ENCODE results near the gene ALOX5.
"Not testable (repeated sequence)": the region's sequence is repeated elsewhere in the genome, so short reads cannot be mapped to it uniquely, and the experiment has no call there.

Gene ALOX5

DNA sequence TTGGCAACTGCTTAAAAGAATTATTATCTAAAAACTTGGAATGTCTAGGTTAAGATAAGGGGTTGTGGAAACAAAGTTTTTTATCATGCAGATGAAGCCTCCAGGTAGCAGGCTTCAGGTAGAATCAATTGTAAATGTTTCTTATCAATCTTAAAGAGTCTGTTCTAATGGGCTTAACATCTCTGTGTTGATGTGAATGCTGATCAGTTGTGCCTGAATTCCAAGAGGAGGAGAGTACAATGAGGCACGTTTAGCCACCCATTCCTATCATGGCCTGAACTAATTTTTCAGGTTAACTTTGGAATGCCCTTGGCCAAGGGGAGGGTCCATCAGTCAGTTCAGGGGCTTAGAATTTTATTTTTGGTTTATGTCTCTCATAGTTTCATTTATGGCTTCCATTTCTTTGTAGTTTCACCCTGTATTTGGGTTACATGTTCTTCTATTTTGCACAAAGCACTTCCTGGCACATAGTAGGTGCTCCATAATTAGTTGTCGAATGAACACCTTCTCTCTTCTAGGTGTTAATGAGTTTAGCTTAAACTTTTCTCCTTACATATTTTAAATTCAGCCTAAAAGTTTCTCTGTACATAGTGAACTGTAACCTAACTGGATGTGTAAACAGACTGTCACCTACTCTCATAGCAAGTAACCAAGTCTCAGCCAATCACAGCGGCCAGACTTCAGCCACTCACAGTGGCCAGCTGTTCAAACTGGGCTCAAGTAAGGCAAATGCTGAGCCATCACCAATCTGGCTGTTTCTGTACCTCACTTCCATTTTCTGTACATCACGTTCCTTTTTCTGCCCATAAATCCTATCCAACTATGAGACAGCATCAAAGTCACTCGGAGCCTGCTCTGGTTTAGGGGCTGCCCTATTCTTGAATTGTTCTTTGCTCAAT is 34.7 kb downstream of the ALOX5 start:
- DNase-seq, result no peak

DNA sequence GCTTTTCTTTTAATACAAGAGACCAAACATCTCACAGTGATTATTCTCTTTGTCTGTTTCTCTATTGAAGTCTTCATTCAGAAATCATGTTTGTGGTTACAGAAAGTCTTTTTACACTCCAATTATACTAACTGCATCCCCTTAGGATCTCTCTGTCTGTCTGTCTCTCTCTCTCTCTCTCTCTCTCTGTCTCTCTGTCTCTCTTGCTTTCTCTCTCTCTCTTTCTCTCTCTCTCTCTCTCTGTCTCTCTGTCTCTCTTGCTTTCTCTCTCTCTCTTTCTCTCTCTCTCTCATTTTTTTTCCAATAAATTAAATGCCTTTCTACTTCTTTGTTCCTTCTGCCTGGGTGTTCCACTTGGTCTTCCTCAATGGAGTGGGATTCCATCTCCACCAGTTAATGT is 35.3 kb downstream of the ALOX5 start:
- DNase-seq, result not testable (repeated sequence)

DNA sequence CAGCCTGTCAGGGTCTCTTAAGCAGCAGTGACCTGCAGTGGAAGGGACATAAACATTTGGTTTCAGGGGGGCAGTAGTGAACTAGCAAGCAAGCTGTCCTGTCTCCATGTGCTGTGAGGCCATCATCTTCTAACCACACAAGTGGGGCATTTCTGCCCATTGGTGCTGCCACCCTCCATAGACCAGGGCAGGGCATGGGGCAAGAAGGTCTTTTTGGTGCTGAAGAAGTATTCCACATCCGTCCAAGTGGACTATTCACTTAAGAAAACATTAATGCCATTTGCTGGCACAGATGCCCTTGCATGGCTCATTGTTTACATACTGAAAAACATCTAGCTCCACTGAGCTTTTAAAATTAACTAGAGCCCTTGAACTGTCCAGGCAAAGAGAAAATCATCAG is 35.8 kb downstream of the ALOX5 start:
- DNase-seq, result no peak

DNA sequence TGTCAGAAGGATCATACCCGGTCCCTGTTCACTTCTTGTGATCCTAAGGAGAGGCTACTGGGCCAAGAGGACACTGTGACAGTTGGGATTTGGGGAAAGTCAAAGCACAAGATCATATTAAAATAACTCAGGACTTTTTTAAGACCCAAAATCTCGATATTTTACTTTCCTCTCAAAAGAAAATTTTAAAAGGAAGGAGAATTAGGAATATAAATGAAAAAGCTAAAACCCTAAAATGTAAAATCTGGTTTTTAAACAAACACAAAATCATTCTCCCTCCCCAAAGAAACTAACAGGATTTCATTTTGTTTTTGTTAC is 36.4 kb downstream of the ALOX5 start:
- DNase-seq, result no peak

DNA sequence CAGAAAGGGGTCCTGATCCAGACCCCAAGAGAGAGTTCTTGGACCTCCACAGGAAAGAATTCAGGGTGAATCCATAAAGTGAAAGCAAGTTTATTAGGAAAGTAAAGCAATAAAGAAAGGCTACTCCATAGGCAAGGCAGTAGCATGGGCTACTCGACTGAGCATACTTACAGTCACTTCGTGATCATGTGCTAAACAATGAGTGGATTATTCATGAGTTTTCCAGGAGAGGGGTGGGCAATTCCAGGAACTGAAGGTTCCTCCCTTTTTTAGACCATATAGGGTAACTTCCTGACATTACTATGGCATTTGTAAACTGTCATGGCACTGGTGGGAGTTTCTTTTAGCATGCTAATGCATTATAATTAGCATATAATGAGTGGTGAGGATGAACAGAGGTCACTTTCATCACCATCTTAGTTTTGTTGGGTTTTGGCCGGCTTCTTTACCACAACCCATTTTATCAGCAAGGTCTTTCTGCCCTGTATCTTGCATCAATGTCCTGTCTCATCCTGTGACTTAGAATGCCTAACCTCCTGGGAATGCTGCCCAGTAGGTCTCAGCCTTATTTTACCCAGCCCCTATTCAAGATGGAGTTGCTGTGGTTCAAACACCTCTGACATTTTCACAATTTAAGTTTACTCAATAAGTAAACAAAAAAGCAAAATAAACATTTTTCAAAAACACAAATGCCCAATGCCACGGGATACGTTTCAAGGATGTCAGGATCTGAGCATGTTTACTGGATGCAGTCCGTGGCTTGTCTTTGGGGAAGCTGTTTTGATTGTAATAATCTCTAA is 37.0 kb downstream of the ALOX5 start:
- no peak for DNase-seq

DNA sequence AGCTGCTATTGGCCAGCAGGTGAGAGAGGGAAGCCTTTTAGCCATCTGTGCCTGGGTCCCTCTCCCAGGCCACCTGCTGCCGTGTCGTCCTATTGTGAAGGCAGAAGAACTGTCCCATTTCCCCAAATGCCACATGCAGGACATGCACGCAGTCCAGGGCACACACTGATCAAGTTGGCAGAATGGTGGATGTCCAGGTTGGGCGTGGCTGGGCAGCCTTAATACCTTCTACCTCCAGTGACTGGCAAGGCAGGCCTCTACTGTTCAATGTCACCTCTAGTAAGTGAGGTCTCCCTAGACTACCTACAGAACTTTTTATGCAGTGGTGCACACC is 37.6 kb downstream of the ALOX5 start:
- DNase-seq, result no peak

DNA sequence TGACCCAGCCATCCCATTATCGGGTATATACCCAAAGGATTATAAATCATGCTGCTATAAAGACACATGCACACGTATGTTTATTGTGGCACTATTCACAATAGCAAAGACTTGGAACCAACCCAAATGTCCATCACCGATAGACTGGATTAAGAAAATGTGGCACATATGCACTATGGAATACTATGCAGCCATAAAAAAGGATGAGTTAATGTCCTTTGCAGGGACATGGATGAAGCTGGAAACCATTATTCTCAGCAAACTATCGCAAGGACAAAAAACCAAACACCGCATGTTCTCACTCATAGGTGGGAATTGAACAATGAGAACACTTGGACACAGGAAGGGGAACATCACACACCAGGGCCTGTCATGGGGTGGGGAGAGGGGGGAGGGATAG is 41.0 kb downstream of the ALOX5 start:
- not testable (repeated sequence) for DNase-seq

DNA sequence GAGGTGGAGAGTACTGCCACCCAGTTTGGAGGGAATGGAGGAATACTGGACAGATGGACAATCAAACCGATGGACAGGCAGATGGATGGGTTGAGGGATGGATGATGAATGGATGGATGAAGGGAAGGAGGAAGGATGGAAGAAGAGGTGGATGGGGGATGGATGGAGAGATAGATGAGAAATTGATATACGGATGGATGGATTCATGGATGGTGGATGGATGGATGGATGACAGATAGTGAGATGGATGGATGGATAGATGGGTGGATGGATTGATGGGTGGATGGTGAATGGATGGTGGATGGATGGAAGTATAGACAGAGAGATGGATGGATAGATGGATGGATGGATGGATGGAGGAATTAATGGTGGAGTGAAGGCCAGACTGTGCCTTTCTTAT is 42.6 kb downstream of the ALOX5 start:
- DNase-seq, result no peak

DNA sequence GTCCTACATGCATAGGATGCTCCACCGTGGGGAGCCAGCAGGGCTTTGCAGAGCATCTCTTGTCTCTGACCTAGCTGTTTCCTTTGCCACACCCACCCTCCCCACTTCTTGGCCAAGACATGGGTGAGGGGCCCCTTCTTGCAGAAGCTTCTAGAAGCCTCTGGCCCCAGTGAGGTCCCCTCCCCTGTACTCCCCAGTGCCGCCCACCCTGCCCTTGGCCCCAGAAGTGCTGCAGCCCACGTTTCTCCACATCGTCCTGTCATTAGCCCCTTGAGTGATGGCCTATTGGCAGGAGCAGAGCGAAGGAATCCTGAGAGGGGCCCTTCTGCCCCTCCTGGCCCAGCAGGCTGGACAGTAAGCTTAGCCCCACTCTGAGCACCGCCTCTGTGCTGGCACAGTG is 43.7 kb downstream of the ALOX5 start:
- no peak for DNase-seq

DNA sequence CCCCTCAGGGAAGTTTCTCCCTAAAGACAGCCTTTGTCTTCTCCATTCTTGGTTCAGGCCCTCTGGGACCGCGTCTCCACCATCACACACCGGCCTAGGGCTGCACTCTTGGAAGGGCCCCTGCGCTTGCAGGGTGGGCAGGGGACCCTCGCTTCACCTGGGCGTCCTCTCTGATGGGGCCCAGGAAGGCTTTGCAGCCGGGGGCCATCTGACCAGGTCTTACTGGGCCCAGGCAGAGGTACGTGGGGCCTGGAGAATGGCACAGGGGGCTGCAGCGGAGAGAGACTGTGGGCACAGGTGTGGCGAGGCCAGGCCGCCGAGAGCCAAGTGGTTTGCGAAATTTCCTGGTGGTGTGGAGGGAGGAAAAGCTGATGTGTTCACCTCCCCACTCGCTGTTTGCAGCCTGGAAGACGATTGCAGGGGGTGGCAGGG is 44.4 kb downstream of the ALOX5 start:
- DNase-seq, result no peak

DNA sequence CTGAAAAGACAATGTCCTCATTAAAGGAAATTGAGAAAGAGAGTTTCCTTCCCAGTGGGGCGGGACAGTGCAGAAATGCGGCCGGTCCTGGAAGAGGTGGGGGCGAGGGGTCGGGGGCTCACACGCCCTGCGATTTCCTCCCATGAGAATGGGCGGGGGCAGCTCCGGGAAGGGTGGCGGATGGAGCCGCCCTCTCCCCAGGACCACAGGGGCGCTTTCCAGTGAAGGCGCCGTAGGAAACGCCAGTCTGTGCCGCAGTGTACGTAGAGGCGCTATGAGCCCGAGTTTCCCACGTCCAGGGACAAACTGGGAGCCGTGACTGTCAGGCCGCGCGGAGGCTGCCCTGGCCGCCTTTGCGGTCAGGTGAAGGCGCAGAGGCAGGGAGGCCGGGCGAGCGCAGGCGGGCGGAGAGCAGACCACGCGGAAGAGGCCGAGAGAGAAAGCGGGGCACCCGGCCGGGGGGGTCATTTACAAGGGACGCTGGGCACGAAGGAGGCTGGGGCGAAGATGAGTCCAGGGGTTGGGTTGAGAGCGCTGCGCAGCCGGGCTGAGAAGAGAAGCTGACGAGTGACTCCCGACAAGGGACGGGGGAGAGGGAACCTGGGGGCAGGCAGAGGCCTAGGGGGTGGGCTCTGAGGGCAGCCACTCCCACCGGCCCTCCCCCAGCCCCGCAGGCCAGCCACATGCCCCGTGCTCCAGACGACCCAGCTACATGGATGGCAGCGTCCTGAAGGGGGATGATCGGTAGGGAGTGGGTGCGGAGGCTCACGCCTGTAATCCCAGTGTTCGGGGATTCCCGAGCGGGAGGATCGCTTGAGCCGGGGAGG is 45.0 kb downstream of the ALOX5 start:
- DNase-seq, result peak; percentile 56 to 77

DNA sequence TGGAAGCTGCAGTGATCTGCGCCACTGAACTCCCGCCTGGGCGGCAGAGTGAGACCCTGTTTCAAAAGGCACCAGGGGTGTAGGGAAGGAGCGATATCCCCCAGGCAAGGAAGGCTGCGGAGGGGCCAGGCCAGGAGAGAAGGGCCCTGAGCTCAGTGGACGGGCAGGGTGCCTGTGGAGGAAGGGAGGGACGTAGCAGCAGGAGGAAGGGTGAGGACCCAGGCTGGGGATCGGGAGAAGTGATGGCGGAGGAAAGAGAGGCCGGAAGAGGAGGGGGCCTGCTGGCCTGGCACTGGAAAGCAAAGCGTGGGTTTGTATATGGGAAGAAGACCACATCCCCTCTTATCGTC is 45.6 kb downstream of the ALOX5 start:
- no peak for DNase-seq

DNA sequence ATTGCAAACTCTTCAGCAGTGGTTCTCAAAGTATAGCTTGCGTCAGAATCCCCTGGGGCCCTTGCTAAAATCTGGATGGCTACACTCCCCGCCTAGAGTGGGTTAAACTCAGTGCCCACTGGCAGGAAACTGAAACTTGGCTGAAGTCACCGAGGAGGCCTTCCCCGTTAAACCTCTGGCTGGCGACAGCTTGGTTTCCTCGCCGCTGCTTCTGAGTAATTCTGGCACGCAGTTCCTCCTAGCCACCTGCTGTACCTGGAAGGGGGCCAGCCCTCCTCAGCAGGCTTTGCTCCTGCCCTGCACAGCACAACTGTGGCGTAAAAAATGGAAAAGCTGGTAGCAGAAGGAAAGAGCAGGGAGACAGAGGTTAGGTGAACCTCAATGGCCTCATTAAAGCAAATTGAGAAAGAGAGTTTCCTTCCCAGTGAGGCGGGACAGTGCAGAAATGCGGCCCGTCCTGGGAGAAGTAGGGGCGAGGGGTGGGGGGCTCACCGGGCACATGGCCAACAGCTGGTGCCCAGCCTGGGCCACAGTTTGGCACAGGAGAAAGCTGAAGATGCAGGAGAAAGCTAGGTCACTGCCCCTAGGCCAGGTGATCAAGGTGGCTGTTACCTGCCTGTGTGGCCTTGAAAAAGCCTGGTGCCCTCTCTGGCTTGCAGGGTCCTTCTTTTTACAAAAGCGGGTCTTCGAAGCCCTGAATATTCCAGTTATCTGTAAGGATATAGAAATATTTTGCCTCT is 46.6 kb downstream of the ALOX5 start:
- DNase-seq, result peak in 1 of 2 donors; percentile 84

DNA sequence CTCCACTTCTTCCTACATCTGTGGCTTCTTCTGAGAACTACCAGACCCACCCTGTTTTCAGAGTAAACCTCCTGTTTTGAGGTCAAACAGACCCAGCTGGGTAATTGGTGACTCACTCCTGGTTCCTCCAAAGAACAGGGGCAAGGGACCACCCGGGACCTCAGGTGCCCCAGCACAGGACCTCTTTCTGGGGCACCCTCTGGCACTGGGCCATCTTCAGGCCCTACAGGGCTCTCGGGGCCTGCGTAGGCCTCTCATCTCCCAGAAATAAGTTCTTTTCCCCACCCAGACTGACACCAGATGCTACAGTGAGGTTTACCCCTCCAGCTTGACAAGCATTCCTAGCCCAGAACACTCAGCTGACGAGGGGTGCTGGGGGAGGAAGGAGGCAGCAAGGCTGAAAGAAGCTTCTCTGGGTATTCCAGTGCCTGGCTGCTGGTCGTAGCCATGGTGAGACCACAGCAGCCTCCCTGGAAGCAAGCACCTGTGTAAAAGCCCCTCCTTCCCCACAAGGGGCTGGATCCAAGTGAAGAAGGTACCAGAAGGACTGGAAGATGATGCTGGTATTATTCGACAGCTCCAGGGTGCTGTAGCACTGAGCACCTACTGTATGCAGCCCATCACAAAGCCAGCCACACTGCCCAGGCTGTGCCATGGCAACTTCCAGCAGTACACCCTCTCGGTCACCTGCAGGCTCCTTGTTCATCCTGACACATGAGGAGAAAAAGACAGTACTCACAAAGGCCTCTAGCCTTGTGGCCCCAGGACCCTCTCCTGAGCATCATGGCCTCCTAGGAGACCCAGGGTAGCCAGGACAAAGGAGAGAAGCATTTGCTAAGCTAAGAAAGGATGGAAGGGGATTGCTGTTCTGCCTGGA is 47.4 kb downstream of the ALOX5 start:
- peak in 1 of 2 donors; percentile 94 for DNase-seq

DNA sequence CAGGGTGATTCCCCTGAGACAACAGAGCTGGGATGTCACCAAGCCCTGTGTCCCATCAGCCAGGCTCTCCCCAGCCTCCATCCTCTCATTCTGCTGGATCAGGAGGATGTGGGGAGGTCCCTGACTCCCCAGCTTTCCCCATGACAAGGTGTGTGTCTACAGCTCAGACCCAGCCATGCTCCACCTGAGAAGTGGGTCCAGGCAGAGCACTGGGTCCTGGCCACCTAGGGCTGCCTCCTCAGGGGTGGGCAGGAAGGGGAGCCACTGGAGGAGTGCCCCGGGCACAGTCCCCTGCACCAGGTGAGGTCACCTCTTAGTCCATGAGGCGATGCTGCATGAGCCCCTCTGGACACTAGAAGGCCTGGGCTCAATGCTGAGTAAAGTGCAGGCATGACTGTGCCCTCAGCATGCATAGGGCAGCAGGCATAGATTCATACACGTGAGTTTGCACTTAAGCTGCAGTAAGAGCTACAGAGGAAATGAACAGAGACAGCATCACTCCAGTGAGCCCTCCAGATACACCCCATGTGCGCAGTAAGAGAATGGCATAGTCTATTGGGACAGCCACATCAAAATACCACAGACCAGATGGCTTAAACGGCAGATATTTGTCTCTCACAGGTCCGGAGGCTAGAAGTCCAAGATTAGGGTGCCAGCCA is 48.3 kb downstream of the ALOX5 start:
- DNase-seq, result no peak

DNA sequence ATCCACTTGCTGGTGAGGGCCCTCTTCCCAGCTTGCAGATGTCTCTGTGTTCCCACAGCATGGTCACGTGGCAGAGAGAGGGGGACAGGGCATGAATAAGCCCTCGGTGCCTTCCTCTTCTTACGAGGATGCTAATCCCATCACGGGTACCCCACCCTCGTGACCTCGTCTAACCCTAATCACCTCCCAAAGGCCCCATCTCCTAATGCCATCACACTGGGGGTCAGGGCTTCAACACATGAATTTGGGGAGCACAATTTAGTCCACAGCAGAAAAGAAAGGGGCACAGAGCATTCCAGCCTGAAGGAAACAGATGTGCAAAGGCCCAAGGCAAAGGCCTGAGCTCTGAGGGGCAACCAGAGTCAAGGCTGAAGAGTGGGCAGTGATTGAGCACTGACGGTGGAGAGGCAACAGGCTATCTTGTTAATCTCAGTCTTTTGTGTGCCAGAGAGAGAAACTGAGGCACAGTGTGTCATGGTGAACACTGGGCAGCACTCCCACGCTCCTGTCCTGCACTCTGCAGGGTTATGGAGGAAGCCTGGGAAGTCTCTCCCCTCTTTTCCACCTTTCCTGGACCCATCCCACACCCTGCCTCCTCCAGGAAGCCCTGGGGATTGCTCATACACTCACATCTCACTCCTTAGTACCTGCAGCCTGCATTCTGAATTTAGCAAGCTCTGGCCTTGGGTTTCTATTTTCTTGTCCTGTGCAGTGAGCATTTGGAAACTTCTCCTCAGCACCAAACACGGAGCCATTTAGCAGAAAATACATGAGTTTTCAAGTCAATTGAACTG is 49.0 kb downstream of the ALOX5 start:
- DNase-seq, result no peak

DNA sequence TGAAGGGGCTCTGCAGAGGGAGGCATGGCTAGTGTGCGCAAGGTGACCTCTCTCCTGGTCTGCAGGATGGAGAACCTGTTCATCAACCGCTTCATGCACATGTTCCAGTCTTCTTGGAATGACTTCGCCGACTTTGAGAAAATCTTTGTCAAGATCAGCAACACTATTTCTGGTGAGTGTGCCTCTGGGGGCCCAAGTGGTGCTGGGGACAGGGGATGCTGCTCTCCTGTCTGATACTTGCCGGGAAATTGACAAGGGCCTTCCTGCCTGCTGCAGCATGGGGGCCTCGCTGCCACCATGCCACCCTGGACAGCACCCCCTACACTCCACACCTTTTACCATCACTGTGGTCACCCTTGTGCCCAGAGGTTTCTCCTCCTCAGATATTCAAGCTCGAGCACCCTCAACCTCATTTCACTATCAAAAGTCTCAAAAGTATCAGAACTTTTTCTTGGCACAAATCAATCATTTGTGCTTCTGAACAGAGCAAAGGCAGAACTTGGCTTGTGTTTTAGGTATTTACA is 50.0 kb downstream of the ALOX5 start:
- no peak for DNase-seq

DNA sequence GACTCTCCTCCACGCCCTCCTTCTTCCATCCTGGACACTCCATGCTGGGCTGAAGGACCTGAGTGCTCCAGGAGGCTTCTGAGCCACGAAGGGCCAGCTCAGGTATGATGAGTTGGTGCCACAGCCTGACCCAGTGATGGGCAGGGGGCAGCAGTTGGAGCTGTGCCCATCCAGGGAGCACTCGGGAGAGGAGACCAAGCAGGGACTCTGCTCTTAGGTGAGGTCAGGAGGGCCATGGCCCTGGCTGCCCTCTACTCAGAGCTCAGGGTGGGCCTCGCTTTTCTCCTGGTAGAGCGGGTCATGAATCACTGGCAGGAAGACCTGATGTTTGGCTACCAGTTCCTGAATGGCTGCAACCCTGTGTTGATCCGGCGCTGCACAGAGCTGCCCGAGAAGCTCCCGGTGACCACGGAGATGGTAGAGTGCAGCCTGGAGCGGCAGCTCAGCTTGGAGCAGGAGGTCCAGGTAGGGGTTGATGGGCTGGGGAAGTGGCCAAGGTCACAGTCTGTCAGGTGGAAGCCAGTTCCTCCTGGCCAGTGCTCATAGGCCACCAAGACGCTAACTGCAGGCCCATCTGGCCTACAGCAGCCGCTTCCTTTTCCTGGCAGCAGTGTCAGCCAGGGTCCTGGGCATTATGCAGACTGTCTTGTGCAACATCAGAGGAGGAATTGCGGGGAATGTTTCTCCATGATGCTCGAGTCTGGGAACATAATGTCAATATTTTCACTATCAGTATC is 50.8 kb downstream of the ALOX5 start:
- DNase-seq, result peak in 1 of 2 donors; percentile 40

Data from bone marrow (tissue), 2 donors.